ENCODE results near the gene SLC41A2. TPM values are rescaled to one million over a fixed set of nuclear protein-coding genes. Genes with fewer than 3 reads are reported as not detected.
A peak's percentile ranks its signal among the peaks of the same experiment; 100 is the strongest.

Gene SLC41A2
- total RNA-seq, 1 donor from 2014 or later, result 28.6 TPM

GRCh38 chr12:104959335-104959841 is 1.3 kb upstream of the SLC41A2 start:
- ATAC-seq, result no peak
- no peak for TF ChIP-seq CTCF (IDR thresholded peaks at IDR 0.05)
- H3K4me3 ChIP-seq, result no peak overlapping the region
- intact Hi-C loops (cut with DNase I), result no loop called here
- peaks cover 9% of the 10 kb centered on the region for H3K4me1 ChIP-seq
- no peaks in the 10 kb centered on the region for H3K27me3 ChIP-seq
- H3K9me3 ChIP-seq, result no peaks in the 10 kb centered on the region
- H3K27ac ChIP-seq, result peak overlapping the region; percentile 69
- no peak for DNase-seq
- no peaks in the 10 kb centered on the region for H3K36me3 ChIP-seq

DNA sequence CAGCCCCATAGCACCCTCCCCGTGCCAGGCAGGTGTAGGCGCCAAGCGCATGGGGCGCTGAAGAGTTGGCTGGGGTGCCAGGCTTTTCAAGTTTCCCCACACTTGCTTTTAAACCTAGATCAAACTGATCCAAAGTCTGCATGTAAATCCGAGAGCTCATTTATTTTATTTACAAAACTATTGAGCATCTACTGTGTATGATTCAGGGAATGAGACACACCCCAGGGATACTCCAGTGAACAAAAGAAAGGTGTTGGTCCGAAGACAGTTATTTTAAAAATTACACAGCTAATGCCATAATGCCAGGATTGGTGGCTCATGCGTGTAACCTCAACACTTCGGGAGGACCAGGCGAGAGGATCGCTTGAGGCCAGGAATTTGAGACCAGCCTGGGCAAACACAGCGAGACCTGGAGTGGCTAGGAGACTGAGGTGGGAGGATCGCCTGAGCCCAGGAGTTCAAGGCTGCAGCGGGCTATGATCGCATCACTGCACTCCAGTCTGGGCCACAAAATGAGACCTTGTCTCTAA is 780 bp upstream of the SLC41A2 start:
- H3K27me3 ChIP-seq, result no peaks in the 10 kb centered on the region
- intact Hi-C loops (cut with DNase I), result no loop called here
- H3K27ac ChIP-seq, result peak overlapping the region; percentile 69
- H3K4me1 ChIP-seq, result peaks cover 9% of the 10 kb centered on the region
- no peaks in the 10 kb centered on the region for H3K36me3 ChIP-seq
- ATAC-seq, result no peak
- no peak for TF ChIP-seq CTCF (IDR thresholded peaks at IDR 0.05)
- H3K9me3 ChIP-seq, result no peaks in the 10 kb centered on the region
- no peak for DNase-seq
- H3K4me3 ChIP-seq, result peak overlapping the region; percentile 71

GRCh38 chr12:104957719-104958000 is 430 bp downstream of the SLC41A2 start:
- Histone ChIP-seq H3K36me3 (no peaks in the 10 kb centered on the region), H3K4me1 (peaks cover 9% of the 10 kb centered on the region), H3K27ac (peak overlapping the region; percentile 69), H3K27me3 (no peaks in the 10 kb centered on the region), H3K9me3 (no peaks in the 10 kb centered on the region), H3K4me3 (peak overlapping the region; percentile 71)
- ATAC-seq (no peak), DNase-seq (no peak)
- intact Hi-C loops (cut with DNase I), result no loop called here
- TF ChIP-seq CTCF (IDR thresholded peaks at IDR 0.05), result no peak

DNA sequence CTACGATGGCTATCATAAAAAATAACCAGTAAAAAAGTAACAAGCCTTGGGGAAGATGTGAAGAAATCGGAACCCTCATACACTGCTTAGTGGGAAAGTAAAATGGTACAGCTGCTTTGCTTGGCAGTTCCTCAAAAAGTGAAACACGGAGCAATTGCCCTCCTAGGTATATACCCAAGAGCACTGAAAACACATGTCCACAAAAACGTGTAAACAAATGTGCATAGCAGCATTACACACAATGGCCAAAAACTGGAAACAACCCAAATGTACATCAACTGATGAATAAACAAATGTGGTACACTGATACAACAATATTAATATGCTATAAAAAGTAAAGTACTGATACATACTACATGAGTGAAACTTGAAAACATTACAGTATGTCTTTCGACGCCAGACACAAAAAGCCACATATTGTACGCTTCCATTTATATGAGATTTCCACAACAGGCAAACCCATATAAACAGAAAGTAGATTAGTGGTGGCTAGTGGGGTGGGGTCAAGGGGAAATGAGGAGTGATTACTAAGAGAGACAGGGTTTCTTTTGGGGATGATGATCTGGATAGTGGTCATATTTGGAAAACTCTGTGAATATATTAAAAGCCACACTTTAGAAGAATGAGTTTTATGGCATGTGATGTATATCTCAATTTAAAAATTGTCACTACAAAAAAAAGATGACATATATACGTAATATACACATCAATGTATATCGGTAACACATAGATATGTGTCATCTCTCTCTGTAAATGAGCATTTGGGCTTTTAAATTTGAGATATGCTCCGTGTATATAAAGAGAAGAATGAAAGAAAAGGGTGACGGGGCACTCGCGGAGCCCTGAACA is 996 bp downstream of the SLC41A2 start:
- Histone ChIP-seq H3K9me3 (no peaks in the 10 kb centered on the region), H3K36me3 (no peaks in the 10 kb centered on the region), H3K27ac (no peak overlapping the region), H3K27me3 (no peaks in the 10 kb centered on the region), H3K4me3 (peak overlapping the region; percentile 71), H3K4me1 (peaks cover 9% of the 10 kb centered on the region)
- intact Hi-C loops (cut with DNase I), result no loop called here
- no peak for ATAC-seq
- no peak for DNase-seq
- TF ChIP-seq CTCF (IDR thresholded peaks at IDR 0.05), result no peak

DNA sequence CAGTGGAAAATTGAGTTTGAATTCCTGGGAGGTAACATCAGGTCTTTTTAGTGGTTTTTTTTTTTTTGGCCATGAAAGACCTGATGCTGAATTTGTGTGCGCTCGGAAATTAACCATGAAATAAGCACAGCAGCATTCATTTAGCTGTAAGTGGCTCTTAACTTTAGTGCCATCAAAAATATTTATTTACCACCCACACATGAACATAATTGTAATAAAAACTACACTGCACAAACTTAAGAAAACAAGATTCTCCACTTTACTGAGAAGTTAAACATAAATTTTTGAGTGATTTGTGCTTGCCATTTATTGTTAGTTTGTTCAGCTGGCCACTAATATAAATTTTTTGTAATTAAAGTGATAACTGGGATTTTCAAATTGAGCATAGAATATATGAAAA is 2.4 kb downstream of the SLC41A2 start:
- peaks cover 9% of the 10 kb centered on the region for H3K4me1 ChIP-seq
- intact Hi-C loops (cut with DNase I), result no loop called here
- H3K9me3 ChIP-seq, result no peaks in the 10 kb centered on the region
- DNase-seq (no peak), ATAC-seq (no peak)
- no peak overlapping the region for H3K27ac ChIP-seq
- H3K4me3 ChIP-seq, result no peak overlapping the region
- TF ChIP-seq CTCF (IDR thresholded peaks at IDR 0.05), result no peak
- no peaks in the 10 kb centered on the region for H3K27me3 ChIP-seq
- H3K36me3 ChIP-seq, result no peaks in the 10 kb centered on the region

All from upper lobe of right lung (tissue), 1 donor.